HG03439 (cell line): ENCODE data around the gene OBSCN.

ENCODE experiments used
- ATAC-seq: cut with Tn5 transposase; IDR thresholded peaks from one replicate; pipeline ENCODE4 v1.9.1; 2021; ENCODE audit warnings: mild to moderate bottlenecking, moderate library complexity; ENCODE audit not compliant: unreplicated experiment

Gene OBSCN

GRCh38 chr1:228350831-228351781 lies 143.3 kb downstream of the OBSCN start:
- no peak for ATAC-seq

GRCh38 chr1:228351850-228352249 lies 144.0 kb downstream of the OBSCN start:
- no peak for ATAC-seq

- no peak for ATAC-seq
Observed at GRCh38 chr1:228352677-228353481, 145.0 kb downstream of the OBSCN start.

- ATAC-seq, result no peak
Observed at GRCh38 chr1:228353601-228354371, 145.9 kb downstream of the OBSCN start.

GRCh38 chr1:228354390-228355320 lies 146.8 kb downstream of the OBSCN start:
- ATAC-seq, result no peak

GRCh38 chr1:228356897-228357680 lies 149.2 kb downstream of the OBSCN start:
- no peak for ATAC-seq

- ATAC-seq, result no peak
Observed at GRCh38 chr1:228358039-228358763, 150.4 kb downstream of the OBSCN start.

- ATAC-seq, result no peak
Observed at GRCh38 chr1:228358764-228359612, 151.1 kb downstream of the OBSCN start.

GRCh38 chr1:228359613-228360532 lies 152.0 kb downstream of the OBSCN start:
- ATAC-seq, result no peak

GRCh38 chr1:228360533-228361313 lies 152.9 kb downstream of the OBSCN start:
- ATAC-seq, result no peak

- no peak for ATAC-seq
Observed at GRCh38 chr1:228361314-228362140, 153.7 kb downstream of the OBSCN start.

GRCh38 chr1:228362141-228362883 lies 154.5 kb downstream of the OBSCN start:
- no peak for ATAC-seq

- ATAC-seq, result no peak
Observed at GRCh38 chr1:228362884-228363450, 155.1 kb downstream of the OBSCN start.

GRCh38 chr1:228363686-228364067 lies 155.8 kb downstream of the OBSCN start:
- no peak for ATAC-seq
